Erythroblast (primary cell): ENCODE results near the gene KRT79.

Experiments
- GATA1 ChIP-seq: IDR thresholded peaks from 2 replicates; pipeline ENCODE4 v1.6.1; 2011; ENCODE audit warnings: low read depth, mild to moderate bottlenecking, control low read depth, low read length, moderate library complexity
- POLR2A ChIP-seq: IDR thresholded peaks from 2 replicates; pipeline ENCODE4 v1.6.1; 2011; ENCODE audit warnings: mild to moderate bottlenecking, low read length

- TF ChIP-seq POLR2A (no peak), GATA1 (no peak)
Observed at GRCh38 chr12:52802442-52802841, 31.7 kb downstream of the KRT79 start.
